SK-N-MC (cell line): ENCODE data around the gene IPO9.

ENCODE experiments used
- EZH2 ChIP-seq: fragments of 200-600 bp; sonication (generic); IDR thresholded peaks from one replicate; pipeline ENCODE4 v1.6.1; 2017; ENCODE audit warnings: antibody characterized with exemption
- FOXP2 ChIP-seq: optimal IDR thresholded peaks from 2 replicates; pipeline ENCODE3; 2011; ENCODE audit warnings: mild to moderate bottlenecking, moderate library complexity; ENCODE audit not compliant: insufficient read depth; ENCODE audit errors: extremely low read length, control extremely low read depth
- POLR2AphosphoS5 ChIP-seq: IDR thresholded peaks from 2 replicates; pipeline ENCODE4 v1.6.1; 2012; ENCODE audit warnings: mild to moderate bottlenecking, low read depth, low read length, borderline replicate concordance

DNA sequence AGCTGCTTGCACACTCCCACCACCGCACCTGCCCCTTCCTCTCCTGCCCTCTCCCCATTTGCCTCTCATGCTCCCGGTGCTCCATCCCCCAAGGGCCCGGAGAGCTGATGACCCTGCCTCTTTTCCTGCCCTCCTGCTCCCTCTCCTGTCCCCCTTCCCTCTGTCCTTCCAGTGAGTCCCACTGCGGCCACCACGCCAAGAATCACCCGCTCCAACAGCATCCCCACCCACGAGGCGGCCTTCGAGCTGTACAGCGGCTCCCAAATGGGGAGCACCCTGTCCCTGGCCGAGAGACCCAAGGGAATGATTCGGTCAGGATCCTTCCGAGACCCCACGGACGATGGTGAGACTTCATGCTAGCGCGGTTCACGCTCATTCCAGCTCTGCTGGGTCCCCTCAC is 40.7 kb upstream of the IPO9 start:
- TF ChIP-seq EZH2 (no peak), FOXP2 (no peak), POLR2AphosphoS5 (no peak)
